Esophagus squamous epithelium (tissue), 5 donors: ENCODE data around the gene CCDC136. TPM values are rescaled to one million over a fixed set of nuclear protein-coding genes. Genes with fewer than 3 reads are reported as not detected.

Experiments used
- DNase-seq: peaks from one replicate; lab custom pipeline; 2025; lab: John Stamatoyannopoulos, UW
- H3K27ac ChIP-seq, 4 donors: fragments of 200-600 bp; sonication (generic); one replicate each; pipeline ENCODE4 v1.5.1; 2016 to 2019; ENCODE audit warnings: mild to moderate bottlenecking in 1 of 4
- H3K27me3 ChIP-seq, 4 donors: fragments of 200-600 bp; sonication (generic); 1 replicate in 3 of 4; 2 replicates in 1 of 4; pipeline versions ENCODE4 v1.5.1 to v1.6.0; 2017 to 2021; ENCODE audit warnings: antibody characterized with exemption in 1 of 4
- H3K36me3 ChIP-seq, 3 donors: fragments of 200-600 bp; sonication (generic); one replicate each; pipeline ENCODE4 v1.5.1; 2016 to 2019
- H3K4me1 ChIP-seq, 3 donors: fragments of 200-600 bp; sonication (generic); one replicate each; pipeline ENCODE4 v1.5.1; 2017 to 2019
- H3K4me3 ChIP-seq, 4 donors: fragments of 200-600 bp; sonication (generic); 1 replicate in 3 of 4; 2 replicates in 1 of 4; pipeline ENCODE4 v1.5.1; 2016 to 2019; ENCODE audit warnings: mild to moderate bottlenecking in 2 of 4, moderate library complexity in 1 of 4
- H3K9me3 ChIP-seq, 3 donors: fragments of 200-600 bp; sonication (generic); one replicate each; pipeline ENCODE4 v1.5.1; 2016 to 2019
- POLR2A ChIP-seq, 4 donors: fragments of 450-650 bp; IDR thresholded peaks; one replicate each; pipeline ENCODE4 v1.6.1; 2017; ENCODE audit warnings: antibody characterized with exemption in 4 of 4, mild to moderate bottlenecking in 4 of 4, moderate library complexity in 3 of 4
- WGBS, 2 donors: methylation state at CpG; one replicate each; pipeline ENCODE4 v1.1.5; 2018; 5-methylcytosine and 5-hydroxymethylcytosine counted together
- intact Hi-C: fragments of 100-400 bp; cut with DNase I; formaldehyde crosslinking; loops from one replicate; pipeline ENCODE4 v1.15.0; 2022
- total RNA-seq, 4 donors: library from RNA; depleted of rRNA; stranded (reverse); fragments of >200 nt; gene quantifications; one replicate each; pipeline ENCODE4 v1.1.0, GENCODE V29; 2016
- TF ChIP-seq, protein P1 (sequence below), 6 experiments: fragments of 450-650 bp in 4 of 6; fragments of 200-600 bp in 2 of 6; sonication (generic) in 2 of 6; IDR thresholded peaks; one replicate each; pipeline ENCODE4 v1.5.1; 2016 to 2019; ENCODE audit warnings: antibody characterized with exemption in 6 of 6, mild to moderate bottlenecking in 4 of 6, moderate library complexity in 4 of 6
- donor health status: DM: yes; HTN: yes; CAD: no.

Gene CCDC136
- 1 to 10 TPM in 2 of 4 donors, under 1 TPM in 2; 0.09 to 5.1 (median 2.2) TPM for total RNA-seq

- WGBS, 2 donors, result 1 to 3% methylated on average over 23 to 26 of the region's 80 CpGs
- TF ChIP-seq POLR2A (IDR thresholded peaks at IDR 0.05), result peak in 2 of 4 donors; percentile 19 to 42
- TF ChIP-seq, protein P1, sequence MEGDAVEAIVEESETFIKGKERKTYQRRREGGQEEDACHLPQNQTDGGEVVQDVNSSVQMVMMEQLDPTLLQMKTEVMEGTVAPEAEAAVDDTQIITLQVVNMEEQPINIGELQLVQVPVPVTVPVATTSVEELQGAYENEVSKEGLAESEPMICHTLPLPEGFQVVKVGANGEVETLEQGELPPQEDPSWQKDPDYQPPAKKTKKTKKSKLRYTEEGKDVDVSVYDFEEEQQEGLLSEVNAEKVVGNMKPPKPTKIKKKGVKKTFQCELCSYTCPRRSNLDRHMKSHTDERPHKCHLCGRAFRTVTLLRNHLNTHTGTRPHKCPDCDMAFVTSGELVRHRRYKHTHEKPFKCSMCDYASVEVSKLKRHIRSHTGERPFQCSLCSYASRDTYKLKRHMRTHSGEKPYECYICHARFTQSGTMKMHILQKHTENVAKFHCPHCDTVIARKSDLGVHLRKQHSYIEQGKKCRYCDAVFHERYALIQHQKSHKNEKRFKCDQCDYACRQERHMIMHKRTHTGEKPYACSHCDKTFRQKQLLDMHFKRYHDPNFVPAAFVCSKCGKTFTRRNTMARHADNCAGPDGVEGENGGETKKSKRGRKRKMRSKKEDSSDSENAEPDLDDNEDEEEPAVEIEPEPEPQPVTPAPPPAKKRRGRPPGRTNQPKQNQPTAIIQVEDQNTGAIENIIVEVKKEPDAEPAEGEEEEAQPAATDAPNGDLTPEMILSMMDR (IDR thresholded peaks at IDR 0.05), result no peak
- Histone ChIP-seq H3K27ac (peak within 1 kb of the TSS; percentile 35 to 71 (median 66)), H3K27me3 (peaks cover 0 to 27% (median 2%) of the 10 kb centered on the region in 4 donors), H3K9me3 (no peaks in the 10 kb centered on the region), H3K36me3 (no peaks in the 10 kb centered on the region), H3K4me1 (peaks cover 9 to 34% (median 9%) of the 10 kb centered on the region in 3 donors), H3K4me3 (peak within 1 kb of the TSS; percentile 61 to 90 (median 76))
- DNase-seq, result no peak
- intact Hi-C loops, result no loop called here
These were observed at the start of gene CCDC136 for GRCh38 chr7:128791121-128791971. Gene CCDC136, plus strand, starts transcription at chr7:128791968. Its CDS starts 444 bp downstream, at chr7:128792412.

DNA sequence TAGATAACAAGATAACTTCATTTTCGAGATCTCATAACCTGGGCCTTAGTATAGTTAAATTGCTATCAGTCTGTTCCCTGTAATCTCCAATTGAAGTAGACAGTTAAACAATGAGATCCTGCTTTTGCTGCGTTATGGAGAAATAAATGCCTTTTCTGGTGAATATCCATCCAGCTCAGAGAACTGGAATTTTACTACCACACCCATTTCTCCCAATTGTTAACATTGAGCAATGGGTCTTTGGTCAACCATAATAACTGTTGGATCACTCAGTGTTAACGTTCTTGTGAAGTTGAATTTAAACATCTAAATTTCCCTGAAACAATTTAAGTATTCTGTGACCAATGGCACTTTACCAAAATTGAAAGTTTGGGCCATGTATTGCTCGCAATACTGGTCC lies 49.6 kb upstream of the CCDC136 start:
- Histone ChIP-seq H3K36me3 (no peaks in the 10 kb centered on the region), H3K4me1 (peaks cover 13 to 56% (median 26%) of the 10 kb centered on the region in 3 donors), H3K4me3 (no peak overlapping the region), H3K27ac (peak overlapping the region in 2 of 4 donors; percentile 56 to 66), H3K27me3 (no peaks in the 10 kb centered on the region), H3K9me3 (no peaks in the 10 kb centered on the region)
- WGBS, 2 donors, result 35 to 52% methylated on average over 4 of the region's 4 CpGs
- DNase-seq, result no peak
- no peak for TF ChIP-seq POLR2A (IDR thresholded peaks at IDR 0.05)
- TF ChIP-seq, protein P1 (IDR thresholded peaks at IDR 0.05), result no peak
- intact Hi-C loops, result no loop called here

DNA sequence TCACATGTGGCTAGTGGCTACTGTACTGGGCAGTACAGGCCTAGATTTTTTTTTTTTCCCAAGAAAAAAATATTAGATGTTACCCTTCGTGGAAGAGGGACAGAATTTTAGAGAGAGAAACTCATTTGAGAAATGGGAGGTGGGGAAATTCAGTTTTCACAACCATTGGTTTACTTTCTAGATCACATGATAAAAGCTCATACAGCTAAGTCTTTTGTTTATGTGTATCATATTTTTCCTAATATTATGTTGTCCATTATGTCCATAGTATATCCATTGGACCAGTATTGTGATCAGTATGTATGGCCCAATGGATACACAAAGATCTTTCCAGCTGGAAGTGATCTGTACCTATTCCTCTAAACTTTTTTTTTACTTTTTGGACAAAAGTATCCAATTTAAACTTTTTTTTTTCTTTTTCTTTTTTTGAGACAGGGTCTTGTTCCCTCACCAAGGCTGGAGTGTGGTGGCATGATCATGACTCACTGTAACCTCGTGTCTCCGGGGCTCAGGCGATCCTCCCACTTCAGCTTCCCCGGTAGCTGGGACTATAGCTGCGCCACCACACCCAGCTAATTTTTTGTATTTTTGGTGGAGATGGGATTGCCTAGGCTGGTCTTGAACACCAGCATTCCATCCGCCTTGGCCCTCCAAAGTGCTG lies 48.5 kb upstream of the CCDC136 start:
- H3K27ac ChIP-seq, result no peak overlapping the region
- H3K27me3 ChIP-seq, result no peaks in the 10 kb centered on the region
- H3K36me3 ChIP-seq, result peaks cover 0 to 5% (median 0%) of the 10 kb centered on the region in 3 donors
- no peaks in the 10 kb centered on the region for H3K9me3 ChIP-seq
- no peak overlapping the region for H3K4me3 ChIP-seq
- no peak for DNase-seq
- 74 to 86% methylated on average over 1 to 7 of the region's 7 CpGs for WGBS, 2 donors
- intact Hi-C loops, result no loop called here
- TF ChIP-seq, protein P1 (IDR thresholded peaks at IDR 0.05), result no peak
- TF ChIP-seq POLR2A (IDR thresholded peaks at IDR 0.05), result no peak
- H3K4me1 ChIP-seq, result peaks cover 13 to 50% (median 26%) of the 10 kb centered on the region in 3 donors

- H3K4me1 ChIP-seq, result peaks cover 13 to 45% (median 26%) of the 10 kb centered on the region in 3 donors
- intact Hi-C loops, result no loop called here
- no peak for DNase-seq
- H3K36me3 ChIP-seq, result peaks cover 0 to 17% (median 7%) of the 10 kb centered on the region in 3 donors
- no peaks in the 10 kb centered on the region for H3K9me3 ChIP-seq
- 58 to 61% methylated on average over 2 of the region's 2 CpGs for WGBS, 2 donors
- H3K27ac ChIP-seq, result no peak overlapping the region
- H3K4me3 ChIP-seq, result no peak overlapping the region
- H3K27me3 ChIP-seq, result no peaks in the 10 kb centered on the region
- TF ChIP-seq POLR2A (IDR thresholded peaks at IDR 0.05), result no peak
- TF ChIP-seq, protein P1 (IDR thresholded peaks at IDR 0.05), result no peak
These were observed 47.3 kb upstream of the CCDC136 start for GRCh38 chr7:128744366-128744905.
